ENCODE results near the gene EARS2. TPM values are rescaled to one million over a fixed set of nuclear protein-coding genes. Genes with fewer than 3 reads are reported as not detected.
"Not testable (repeated sequence)": the region's sequence is repeated elsewhere in the genome, so short reads cannot be mapped to it uniquely, and the experiment has no call there.

Gene EARS2
- total RNA-seq, 4 donors from 2014 or later, result 15.2 to 32.7 (median 24.6) TPM

DNA sequence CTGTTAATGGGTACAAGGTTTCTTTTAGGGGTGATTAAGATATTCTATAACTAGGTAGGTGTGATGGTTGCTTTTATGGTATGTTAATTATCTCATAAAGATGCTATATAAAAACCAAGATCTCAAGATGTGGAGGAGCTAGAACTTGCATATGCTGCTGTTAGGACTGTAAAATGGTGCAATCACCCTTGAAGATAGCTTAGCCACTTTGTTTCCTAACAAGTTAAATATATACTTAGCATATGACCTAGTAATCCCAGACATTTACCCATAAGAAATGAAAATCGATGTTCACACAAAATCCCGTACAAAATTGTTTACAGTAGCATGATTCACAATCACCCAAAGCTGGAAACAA, 71.9 kb downstream of the EARS2 start:
- Histone ChIP-seq H3K36me3 (peaks cover 25 to 100% (median 70%) of the 10 kb centered on the region in 3 donors), H3K27ac (no peak overlapping the region), H3K9me3 (no peaks in the 10 kb centered on the region), H3K4me3 (no peak overlapping the region), H3K4me1 (peaks cover 0 to 19% (median 0%) of the 10 kb centered on the region in 3 donors), H3K27me3 (no peaks in the 10 kb centered on the region)
- intact Hi-C loops (cut with DNase I), result no loop called here
- no peak for DNase-seq
- 73% methylated on average over 2 of the region's 2 CpGs for WGBS, 2 donors
- TF ChIP-seq, protein P1, sequence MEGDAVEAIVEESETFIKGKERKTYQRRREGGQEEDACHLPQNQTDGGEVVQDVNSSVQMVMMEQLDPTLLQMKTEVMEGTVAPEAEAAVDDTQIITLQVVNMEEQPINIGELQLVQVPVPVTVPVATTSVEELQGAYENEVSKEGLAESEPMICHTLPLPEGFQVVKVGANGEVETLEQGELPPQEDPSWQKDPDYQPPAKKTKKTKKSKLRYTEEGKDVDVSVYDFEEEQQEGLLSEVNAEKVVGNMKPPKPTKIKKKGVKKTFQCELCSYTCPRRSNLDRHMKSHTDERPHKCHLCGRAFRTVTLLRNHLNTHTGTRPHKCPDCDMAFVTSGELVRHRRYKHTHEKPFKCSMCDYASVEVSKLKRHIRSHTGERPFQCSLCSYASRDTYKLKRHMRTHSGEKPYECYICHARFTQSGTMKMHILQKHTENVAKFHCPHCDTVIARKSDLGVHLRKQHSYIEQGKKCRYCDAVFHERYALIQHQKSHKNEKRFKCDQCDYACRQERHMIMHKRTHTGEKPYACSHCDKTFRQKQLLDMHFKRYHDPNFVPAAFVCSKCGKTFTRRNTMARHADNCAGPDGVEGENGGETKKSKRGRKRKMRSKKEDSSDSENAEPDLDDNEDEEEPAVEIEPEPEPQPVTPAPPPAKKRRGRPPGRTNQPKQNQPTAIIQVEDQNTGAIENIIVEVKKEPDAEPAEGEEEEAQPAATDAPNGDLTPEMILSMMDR (IDR thresholded peaks at IDR 0.05), result no peak
- TF ChIP-seq POLR2A (IDR thresholded peaks at IDR 0.05), result no peak

DNA sequence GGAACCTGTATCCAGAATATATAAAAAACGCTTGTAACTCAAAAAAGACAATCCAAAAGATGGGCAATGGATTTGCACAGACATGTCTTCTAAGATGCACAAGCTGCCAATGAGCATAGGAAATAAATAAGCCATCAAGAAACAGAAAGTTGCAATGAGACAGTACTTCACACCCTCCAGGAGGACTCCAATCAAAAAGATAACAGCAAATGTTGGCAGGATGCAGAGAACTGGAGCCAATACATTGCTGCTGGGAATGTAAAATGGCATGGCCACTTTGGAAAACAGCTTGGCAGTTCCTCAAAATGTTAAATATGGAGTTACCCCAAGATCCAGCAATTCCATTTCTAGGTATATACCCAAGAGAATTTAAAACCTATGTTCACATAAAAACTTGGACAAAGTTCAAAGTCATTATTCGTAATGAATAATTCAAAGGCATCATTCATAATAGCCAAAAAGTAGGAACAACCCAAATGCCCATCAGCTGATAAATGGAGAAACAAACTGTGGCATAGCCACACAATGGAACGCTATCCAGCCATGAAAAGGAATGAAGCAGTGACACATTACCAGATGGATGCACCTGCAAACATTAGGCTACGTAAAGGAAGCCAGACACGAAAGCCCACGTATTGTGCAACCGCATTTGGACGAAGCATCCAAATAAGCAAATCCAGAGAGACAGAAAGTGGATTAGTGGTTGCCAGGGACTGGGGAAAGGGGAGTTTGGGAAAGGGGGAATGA, 72.5 kb downstream of the EARS2 start:
- peaks cover 30 to 100% (median 73%) of the 10 kb centered on the region in 3 donors for H3K36me3 ChIP-seq
- no peaks in the 10 kb centered on the region for H3K9me3 ChIP-seq
- no peak overlapping the region for H3K27ac ChIP-seq
- DNase-seq, result no peak
- H3K27me3 ChIP-seq, result no peaks in the 10 kb centered on the region
- TF ChIP-seq POLR2A (IDR thresholded peaks at IDR 0.05), result no peak
- TF ChIP-seq, protein P1 (IDR thresholded peaks at IDR 0.05), result no peak
- H3K4me3 ChIP-seq, result no peak overlapping the region
- intact Hi-C loops (cut with DNase I), result no loop called here
- WGBS, 2 donors, result 71% methylated on average over 8 of the region's 8 CpGs
- H3K4me1 ChIP-seq, result peaks cover 0 to 19% (median 0%) of the 10 kb centered on the region in 3 donors

DNA sequence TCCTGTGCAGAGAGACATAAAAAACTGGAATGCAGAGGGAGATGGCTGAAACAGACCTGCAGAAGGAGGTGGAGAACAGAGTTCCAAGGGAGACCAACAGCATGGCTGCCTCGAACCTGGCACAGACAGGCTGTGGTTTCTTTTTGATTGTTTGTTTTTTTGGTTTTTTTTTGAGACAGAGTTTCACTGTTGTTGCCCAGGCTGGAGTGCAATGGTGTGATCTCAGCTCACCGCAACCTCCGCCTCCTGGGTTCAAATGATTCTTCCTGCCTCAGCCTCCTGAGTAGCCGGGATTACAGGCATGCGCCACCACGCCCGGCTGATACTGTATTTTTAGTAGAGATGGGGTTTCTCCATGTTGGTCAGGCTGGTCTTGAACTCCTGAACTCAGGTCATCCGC, 73.7 kb downstream of the EARS2 start:
- DNase-seq; H3K27ac ChIP-seq; intact Hi-C loops (cut with DNase I); H3K27me3 ChIP-seq; H3K9me3 ChIP-seq; H3K4me3 ChIP-seq: not testable (repeated sequence)
- Histone ChIP-seq H3K36me3 (peaks cover 34 to 100% (median 74%) of the 10 kb centered on the region in 3 donors), H3K4me1 (peaks cover 0 to 19% (median 0%) of the 10 kb centered on the region in 3 donors)
- 91 to 92% methylated on average over 3 to 4 of the region's 8 CpGs for WGBS, 2 donors

DNA sequence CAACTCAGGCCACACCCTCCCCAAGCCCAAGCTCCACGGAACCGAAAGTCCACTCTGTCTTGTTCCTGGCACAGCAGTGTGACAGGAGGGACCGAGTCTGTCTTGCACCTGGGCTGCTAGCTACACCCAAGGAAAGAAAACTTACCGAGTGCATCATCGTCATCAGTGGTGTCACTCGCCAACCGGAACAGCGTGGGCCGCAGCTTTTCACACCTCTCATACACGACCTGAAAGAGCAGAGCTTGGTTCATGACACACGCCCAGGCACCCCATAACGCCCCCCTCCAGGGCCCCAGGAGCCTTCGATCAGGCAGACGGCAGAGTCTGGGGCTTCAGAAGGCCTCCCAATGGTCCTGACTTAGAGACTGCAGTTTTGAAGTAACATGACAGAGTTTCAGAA, 74.4 kb downstream of the EARS2 start:
- DNase-seq, result no peak
- Histone ChIP-seq H3K9me3 (no peaks in the 10 kb centered on the region), H3K4me3 (no peak overlapping the region), H3K36me3 (peaks cover 32 to 100% (median 74%) of the 10 kb centered on the region in 3 donors), H3K27ac (no peak overlapping the region), H3K4me1 (peaks cover 0 to 19% (median 0%) of the 10 kb centered on the region in 3 donors), H3K27me3 (no peaks in the 10 kb centered on the region)
- TF ChIP-seq, protein P1 (IDR thresholded peaks at IDR 0.05), result no peak
- no peak for TF ChIP-seq POLR2A (IDR thresholded peaks at IDR 0.05)
- WGBS, 2 donors, result 85 to 88% methylated on average over 11 to 14 of the region's 14 CpGs
- intact Hi-C loops (cut with DNase I), result no loop called here

DNA sequence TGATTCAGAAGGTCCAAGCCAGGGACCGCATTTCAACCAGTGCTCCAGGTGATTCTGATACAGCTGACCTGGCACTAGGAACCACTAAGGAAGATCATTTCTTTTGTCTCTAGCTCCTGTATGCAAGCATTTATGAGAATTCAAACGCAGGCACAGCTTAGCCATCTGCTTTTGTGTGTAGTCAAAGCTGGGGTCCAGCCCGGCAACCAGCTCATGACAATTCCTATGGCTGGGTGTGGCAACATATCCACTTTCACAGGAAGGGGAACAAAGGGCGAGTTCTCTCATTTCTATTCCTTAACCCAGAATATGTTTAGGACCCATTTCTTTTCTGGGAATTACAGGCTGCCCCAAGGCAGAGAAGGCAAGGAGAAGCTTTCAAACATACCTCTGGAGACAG, 76.9 kb downstream of the EARS2 start:
- 72 to 83% methylated on average over 3 to 4 of the region's 4 CpGs for WGBS, 2 donors
- no peaks in the 10 kb centered on the region for H3K4me1 ChIP-seq
- H3K36me3 ChIP-seq, result peaks cover 32 to 100% (median 59%) of the 10 kb centered on the region in 3 donors
- no peak overlapping the region for H3K27ac ChIP-seq
- H3K27me3 ChIP-seq, result no peaks in the 10 kb centered on the region
- no peak for DNase-seq
- no peak overlapping the region for H3K4me3 ChIP-seq
- H3K9me3 ChIP-seq, result no peaks in the 10 kb centered on the region
- intact Hi-C loops (cut with DNase I), result no loop called here
- TF ChIP-seq POLR2A (IDR thresholded peaks at IDR 0.05), result no peak
- TF ChIP-seq, protein P1 (IDR thresholded peaks at IDR 0.05), result no peak
